Activated effector memory CD4-positive, alpha-beta T cell treated with anti-CD3 and anti-CD28 coated beads, Interleukin-2, amount 50 U/mL, for 16 hours (primary cell): Measurements from ENCODE around the gene PDE4D.
"Not testable (repeated sequence)": the region's sequence is repeated elsewhere in the genome, so short reads cannot be mapped to it uniquely, and the experiment has no call there.

ENCODE experiments used
- DNase-seq: peaks from one replicate; pipeline ENCODE4 v3.0.0-alpha.2; 2020

The PDE4D gene

DNA sequence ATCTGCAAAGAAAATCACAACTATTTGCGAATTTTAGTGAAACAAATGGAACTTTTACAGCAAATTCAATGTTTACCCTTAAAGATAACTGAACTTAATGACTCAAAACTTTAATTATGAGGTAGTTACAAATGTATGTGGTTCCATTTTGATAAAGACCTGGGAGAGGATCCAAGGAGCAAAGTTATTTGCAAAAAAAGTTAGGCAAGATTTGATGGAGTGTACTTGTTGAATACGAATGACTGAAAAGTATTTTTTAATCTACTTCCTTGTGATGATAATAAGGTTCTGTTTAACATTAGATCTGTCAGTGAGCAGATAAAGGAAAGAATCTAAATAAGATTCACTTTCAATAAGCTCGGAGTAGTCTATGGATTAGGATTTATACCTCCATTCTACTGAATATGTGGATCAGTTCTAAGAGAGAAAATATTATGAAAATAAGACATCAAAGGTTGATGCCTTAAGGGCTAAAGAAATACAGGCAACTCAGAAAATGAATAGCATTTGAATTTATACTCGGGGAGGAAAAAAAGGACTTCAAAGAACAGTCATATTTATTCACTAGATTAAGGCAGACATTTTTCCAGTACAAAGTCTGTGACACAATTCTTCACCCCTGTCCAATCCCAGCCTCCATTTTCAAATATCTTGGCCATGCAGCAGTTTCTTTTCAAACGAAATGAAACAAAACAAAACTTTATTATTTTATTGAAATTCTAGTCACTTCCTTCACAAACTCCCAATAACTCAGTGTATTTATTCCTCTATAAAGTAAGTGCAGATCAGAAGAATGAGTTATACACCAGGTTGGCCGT lies 199.8 kb downstream of the PDE4D start:
- no peak for DNase-seq

GRCh38 chr5:59685793-59686192 lies 207.7 kb downstream of the PDE4D start:
- DNase-seq: no peak

- no peak for DNase-seq
Measured at GRCh38 chr5:59685191-59685530, 208.4 kb downstream of the PDE4D start.

- DNase-seq: no peak
Measured at GRCh38 chr5:59684388-59685190, 208.9 kb downstream of the PDE4D start.

GRCh38 chr5:59683311-59683710 lies 210.2 kb downstream of the PDE4D start:
- no peak for DNase-seq

- no peak for DNase-seq
Measured at GRCh38 chr5:59682542-59682941, 211.0 kb downstream of the PDE4D start.

DNA sequence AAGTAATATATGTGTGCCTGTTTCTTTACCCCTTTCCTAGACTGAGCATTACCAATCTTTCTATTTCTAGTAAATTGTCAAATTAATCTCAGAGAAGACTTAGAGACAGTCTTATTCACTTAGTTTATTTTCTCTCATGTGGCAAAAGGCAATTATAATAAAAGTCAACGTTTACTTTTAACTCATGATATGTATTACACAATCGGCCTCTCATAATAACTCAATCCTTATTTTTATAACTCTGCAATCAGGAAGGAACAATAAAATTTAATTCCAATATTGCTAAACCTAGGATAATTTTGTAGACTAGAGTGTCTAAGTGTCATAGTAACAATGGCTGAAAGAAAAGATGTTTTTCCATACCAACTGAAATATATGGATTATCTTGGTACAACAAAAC lies 214.6 kb downstream of the PDE4D start:
- DNase-seq: no peak

DNA sequence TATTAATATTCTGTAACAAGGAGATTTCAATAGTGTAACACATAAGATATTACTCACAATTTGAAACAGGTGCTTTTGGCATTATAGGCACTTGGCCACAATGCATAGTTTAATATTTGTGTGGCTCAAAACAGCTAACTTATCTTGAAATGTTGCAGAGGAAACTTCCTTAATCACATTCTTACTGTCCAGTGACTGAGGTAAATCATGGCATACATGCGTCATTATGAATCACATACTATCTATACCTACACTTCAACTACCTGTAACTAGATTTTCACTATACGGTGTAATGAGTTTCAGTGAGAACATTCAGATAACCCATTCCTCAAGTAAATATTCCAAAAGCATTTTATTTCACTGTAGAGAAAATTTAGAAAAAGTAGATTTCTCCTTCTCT lies 218.8 kb downstream of the PDE4D start:
- DNase-seq: no peak

DNA sequence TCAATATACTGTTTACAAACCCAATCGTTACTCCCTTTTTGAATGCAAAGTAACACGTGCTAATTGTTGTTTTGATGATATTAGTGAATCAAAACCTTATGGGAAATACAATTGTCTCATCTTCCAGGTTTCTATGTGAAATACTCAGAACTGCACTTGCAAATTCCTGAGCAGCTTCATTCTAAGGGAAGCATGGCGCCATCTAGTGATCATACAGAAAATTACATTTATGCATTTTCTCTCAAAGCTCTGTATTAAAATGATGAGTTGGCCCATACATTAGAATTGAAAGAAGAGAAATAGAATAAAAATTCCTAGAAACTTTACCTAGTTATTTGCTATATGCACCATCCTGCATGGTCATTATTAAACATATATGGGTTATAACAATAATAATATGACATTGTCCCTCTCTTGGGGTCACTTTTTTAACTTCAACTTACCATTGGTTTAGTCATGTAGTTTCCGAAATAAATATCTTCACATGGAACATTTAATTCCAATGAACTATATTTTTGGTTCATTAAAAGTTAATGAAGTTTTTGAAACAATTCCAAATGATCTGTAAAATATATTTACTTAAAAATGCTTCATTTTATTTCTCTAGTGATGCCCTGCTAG lies 220.0 kb downstream of the PDE4D start:
- no peak for DNase-seq

DNA sequence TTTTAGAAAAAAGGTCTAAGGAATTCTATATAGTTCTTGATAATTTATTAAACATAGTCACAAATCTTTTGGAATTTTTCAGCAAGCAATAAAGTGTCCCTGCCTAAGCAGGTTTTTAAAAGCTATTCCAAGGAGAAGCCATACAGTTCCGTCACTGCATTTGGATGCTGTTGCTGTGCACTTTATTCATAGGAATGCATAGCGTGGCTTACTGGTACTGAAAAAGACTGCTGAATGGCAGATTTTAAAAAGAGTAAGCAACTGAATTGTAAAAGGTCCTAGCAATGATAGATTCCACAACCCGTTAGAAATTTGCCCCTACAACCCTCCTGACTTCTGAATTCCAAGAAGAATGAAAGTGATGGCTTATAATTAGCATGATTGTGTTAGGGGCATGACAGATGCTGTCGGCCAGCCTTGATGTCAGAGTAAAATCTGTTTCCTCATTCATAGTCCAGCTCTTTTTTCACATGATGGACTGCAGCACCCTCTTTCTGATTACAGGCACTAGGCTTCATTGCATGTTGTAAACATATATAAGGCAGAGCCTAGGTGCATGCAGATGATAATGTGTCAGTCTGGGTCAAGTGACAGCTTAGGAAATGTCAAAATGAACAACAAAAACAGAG lies 227.0 kb downstream of the PDE4D start:
- DNase-seq: no peak

GRCh38 chr5:59665832-59666203 lies 227.7 kb downstream of the PDE4D start:
- not testable (repeated sequence) for DNase-seq

GRCh38 chr5:59665086-59665831 lies 228.3 kb downstream of the PDE4D start:
- no peak for DNase-seq

GRCh38 chr5:59661954-59662615 lies 231.4 kb downstream of the PDE4D start:
- no peak for DNase-seq

DNA sequence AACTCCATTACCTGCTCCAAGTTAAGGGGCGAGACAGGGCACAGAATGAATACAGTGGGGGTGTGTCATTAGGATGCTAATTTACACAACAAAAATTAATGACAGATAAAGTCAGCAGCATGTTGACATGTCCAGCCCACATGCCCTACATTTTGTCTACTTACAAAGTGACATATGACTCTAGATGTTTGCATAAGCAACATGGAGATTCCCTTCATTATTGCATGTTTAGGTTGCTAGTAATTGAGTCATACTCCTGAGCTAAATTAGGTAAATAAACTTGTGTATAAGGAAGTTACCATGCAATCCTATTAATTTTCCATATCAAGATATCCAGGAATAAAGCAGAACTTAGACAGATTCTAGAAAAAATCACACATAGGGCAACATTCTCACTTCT lies 232.2 kb downstream of the PDE4D start:
- DNase-seq: no peak

GRCh38 chr5:59660737-59661136 lies 232.8 kb downstream of the PDE4D start:
- no peak for DNase-seq

- DNase-seq: no peak
Measured at GRCh38 chr5:59656351-59657254, 236.9 kb downstream of the PDE4D start.

DNA sequence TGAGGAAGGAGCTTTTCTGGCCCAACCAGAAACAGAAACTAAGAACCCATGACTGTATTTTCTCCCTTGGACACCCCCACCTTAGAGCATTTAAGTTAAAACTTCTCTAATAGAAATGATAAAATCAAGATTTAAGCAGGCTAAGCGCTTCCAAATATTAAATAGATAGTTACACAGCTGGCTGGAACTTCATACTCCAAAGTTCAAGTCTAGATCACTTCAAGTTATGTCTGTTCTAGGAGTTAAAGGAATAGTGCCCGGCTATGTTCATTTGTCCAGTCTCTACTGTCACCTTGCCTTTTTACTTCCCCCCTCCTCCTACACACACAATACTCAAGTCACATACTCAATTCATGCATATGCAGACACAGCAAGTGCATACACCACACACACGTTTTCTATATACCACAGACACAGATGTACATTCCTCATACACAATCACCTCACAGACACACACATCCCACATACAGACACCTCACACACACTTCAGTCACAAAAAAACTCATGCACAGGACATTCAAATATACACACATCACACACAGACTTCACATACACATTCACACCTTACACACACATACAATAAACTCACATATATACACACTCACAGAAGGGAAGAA lies 237.7 kb downstream of the PDE4D start:
- DNase-seq: no peak

DNA sequence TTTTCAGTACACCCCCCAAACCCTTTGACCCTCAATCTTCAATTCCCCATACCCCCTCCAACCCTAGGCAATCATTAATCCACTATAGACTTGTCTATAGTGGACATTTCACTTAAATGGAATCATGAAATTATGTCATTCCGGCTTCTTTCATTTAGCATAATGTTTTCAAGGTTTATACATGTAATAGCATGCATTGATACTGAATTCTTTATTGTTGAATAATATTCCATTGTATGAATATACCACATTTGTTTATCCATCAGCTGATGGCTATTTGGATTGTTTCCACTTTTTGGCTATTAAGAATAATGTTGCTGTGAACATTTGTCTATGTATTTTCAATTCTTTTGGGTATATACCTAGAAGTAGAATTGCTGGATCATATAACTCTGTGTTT lies 238.8 kb downstream of the PDE4D start:
- no peak for DNase-seq

- DNase-seq: no peak
Measured at GRCh38 chr5:59652449-59652848, 241.1 kb downstream of the PDE4D start.
